Brain microvascular endothelial cell (primary cell): ENCODE measurements around the gene GRID2.

ENCODE experiments used
- DNase-seq: peaks from one replicate; pipeline ENCODE4 v3.0.0-alpha.2; 2020
- H3K27ac ChIP-seq: fragments of 250-450 bp; sonication (Bioruptor Pico); 2 replicates; pipeline ENCODE4 v1.5.1; 2020; ENCODE audit warnings: mild to moderate bottlenecking, moderate library complexity
- H3K27me3 ChIP-seq: fragments of 250-450 bp; sonication (Bioruptor Pico); replicated peaks from 2 replicates; pipeline ENCODE4 v1.5.1; 2020; ENCODE audit warnings: mild to moderate bottlenecking
- H3K36me3 ChIP-seq: fragments of 250-450 bp; sonication (Bioruptor Pico); replicated peaks from 2 replicates; pipeline ENCODE4 v1.5.1; 2020; ENCODE audit warnings: mild to moderate bottlenecking
- H3K4me3 ChIP-seq: 2 replicates; pipeline ENCODE4 v1.5.1; 2011; ENCODE audit warnings: low read depth, mild to moderate bottlenecking, control low read depth, low read length, moderate library complexity
- CTCF ChIP-seq: IDR thresholded peaks from 2 replicates; pipeline ENCODE4 v1.5.1; 2011; ENCODE audit warnings: low read depth, mild to moderate bottlenecking, moderate library complexity, low read length, control low read depth, inconsistent platforms; ENCODE audit errors: missing control alignments
- in situ Hi-C: cut with HindIII; loops from 2 replicates; pipeline ENCODE4 v1.10.0; 2017; ENCODE audit warnings: low sequenced_read_pairs, low pct_ligation_motif_present

GRID2 gene

DNA sequence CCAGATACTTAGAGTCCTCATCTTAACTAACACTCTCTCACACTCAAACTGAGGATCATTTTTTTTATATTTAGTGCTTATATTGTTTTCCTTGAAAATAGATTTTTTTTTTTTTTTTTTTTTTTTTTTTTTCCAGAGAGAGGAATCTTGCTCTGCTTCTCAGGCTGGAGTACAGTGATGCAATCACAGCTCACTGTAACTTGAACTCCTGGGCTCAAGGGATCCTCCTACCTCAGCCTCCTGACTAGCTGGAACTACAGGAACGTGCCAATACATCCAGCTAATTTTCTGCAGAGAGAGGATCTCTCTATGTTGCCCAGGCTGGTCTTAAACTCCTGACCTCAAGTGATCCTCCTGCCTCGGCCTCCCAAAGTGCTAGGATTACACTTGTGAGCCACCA, 874.5 kb downstream of the GRID2 start:
- in situ Hi-C loops: no loop called here
- no peak for DNase-seq

DNA sequence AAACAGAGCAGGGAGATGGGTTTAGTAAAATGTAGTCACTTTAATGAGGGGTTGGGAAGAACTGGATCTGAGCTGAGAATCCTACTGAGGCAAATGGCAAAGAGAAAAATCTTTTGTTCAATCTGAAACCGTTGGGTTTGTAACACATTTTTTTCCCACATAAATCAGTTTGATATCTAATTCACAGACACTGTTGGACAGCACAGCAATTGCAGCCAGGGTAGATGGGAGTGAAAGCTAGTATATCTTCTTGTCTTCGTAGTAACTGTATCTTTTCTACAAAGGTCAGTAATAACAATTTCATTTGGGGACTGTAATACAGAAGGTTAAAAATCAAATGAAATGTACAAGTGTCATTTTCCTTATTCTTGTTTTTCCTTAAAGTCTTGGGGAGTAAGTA, 875.3 kb downstream of the GRID2 start:
- Histone ChIP-seq H3K36me3 (no peaks in the 10 kb centered on the region), H3K27ac (no peak overlapping the region), H3K4me3 (no peak overlapping the region), H3K27me3 (no peaks in the 10 kb centered on the region)
- in situ Hi-C loops: no loop called here
- TF ChIP-seq CTCF: no peak
- DNase-seq: no peak

More for the DNA sequence above, 874.5 kb downstream of the GRID2 start:
- H3K27me3 ChIP-seq: no peaks in the 10 kb centered on the region
- H3K4me3 ChIP-seq: no peak overlapping the region
- H3K27ac ChIP-seq: no peak overlapping the region
- TF ChIP-seq CTCF: no peak
- no peaks in the 10 kb centered on the region for H3K36me3 ChIP-seq

DNA sequence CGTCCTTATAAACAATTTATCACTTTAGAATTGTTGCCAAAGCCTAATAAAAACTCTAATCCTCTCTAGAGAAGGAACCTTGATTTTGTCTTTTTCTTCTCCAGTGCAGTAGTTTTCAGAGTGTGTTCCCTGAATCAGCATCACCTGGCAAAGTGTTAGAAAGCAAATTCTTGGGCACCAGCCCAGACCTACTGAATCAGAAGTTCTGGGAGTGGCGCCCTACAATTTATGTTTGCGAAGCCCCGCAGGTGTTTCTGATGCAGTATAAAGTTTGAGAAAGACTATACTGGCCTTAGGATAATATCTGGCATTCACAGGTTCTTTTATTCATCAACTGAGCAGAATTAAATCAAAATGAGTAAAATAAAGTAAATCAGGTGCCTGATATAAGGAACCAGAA, 879.0 kb downstream of the GRID2 start:
- no peak for DNase-seq
- in situ Hi-C loops: no loop called here

DNA sequence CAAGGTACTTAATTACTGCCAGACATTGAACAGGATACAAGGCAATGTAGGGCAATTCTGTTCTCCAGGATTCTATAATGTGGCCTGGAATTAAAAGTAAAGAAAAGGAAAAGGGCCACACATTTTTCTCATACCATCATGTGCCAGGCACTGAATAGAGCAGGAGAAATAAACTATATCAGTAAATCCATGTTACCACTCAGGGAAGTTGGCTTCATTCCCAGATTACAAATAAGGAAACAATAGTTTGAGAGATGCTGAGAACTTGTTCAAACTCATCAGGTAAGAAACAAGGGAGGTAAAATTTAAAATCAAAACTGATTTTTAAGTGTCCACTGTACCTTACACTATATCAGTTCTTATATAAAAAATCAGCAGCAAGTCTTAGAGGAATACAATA, 879.8 kb downstream of the GRID2 start:
- no peaks in the 10 kb centered on the region for H3K27me3 ChIP-seq
- in situ Hi-C loops: no loop called here
- no peak for TF ChIP-seq CTCF
- no peaks in the 10 kb centered on the region for H3K36me3 ChIP-seq
- H3K4me3 ChIP-seq: no peak overlapping the region
- no peak overlapping the region for H3K27ac ChIP-seq
- DNase-seq: no peak

More for the DNA sequence above, 879.0 kb downstream of the GRID2 start:
- TF ChIP-seq CTCF: no peak
- Histone ChIP-seq H3K27me3 (no peaks in the 10 kb centered on the region), H3K27ac (no peak overlapping the region), H3K36me3 (no peaks in the 10 kb centered on the region), H3K4me3 (no peak overlapping the region)

GRCh38 chr4:93184053-93184452, 880.3 kb downstream of the GRID2 start:
- H3K4me3 ChIP-seq: no peak overlapping the region
- no peak overlapping the region for H3K27ac ChIP-seq
- no peaks in the 10 kb centered on the region for H3K36me3 ChIP-seq
- no peak for DNase-seq
- in situ Hi-C loops: no loop called here
- TF ChIP-seq CTCF: no peak
- H3K27me3 ChIP-seq: no peaks in the 10 kb centered on the region

DNA sequence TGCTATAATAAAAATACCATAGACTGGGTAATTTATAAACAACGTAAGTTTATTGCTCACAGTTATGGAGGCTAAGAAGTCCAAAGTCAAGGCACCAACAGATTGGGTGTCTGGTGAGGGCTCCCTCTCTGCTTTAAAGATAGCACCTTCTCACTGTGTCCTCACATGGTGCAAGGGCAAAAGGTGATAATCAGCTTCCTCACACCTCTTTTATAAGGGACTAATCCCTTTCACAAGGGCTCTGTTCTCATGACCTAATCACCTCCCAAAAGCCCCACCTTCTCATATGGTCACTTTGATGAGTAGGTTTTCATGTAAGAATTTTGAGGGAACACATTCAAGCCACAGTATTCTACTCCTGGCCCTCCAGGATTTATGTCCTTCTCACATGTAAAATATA, 883.1 kb downstream of the GRID2 start:
- Histone ChIP-seq H3K27me3 (no peaks in the 10 kb centered on the region), H3K27ac (no peak overlapping the region), H3K36me3 (no peaks in the 10 kb centered on the region), H3K4me3 (no peak overlapping the region)
- TF ChIP-seq CTCF: no peak
- in situ Hi-C loops: no loop called here
- DNase-seq: no peak
